Measurements from ENCODE around the gene TRPM2.
"Not testable (repeated sequence)": the region's sequence is repeated elsewhere in the genome, so short reads cannot be mapped to it uniquely, and the experiment has no call there.

Gene TRPM2

GRCh38 chr21:44477712-44478111 lies 124.3 kb downstream of the TRPM2 start:
- no peak overlapping the region for H3K4me3 ChIP-seq (ENCODE audit: low read length)
- no peak for TF ChIP-seq ZNF274 (IDR thresholded peaks at IDR 0.05; ENCODE audit: low read depth, low read length)

- no peak overlapping the region for H3K4me3 ChIP-seq (ENCODE audit: low read length)
- no peak for TF ChIP-seq ZNF274 (IDR thresholded peaks at IDR 0.05; ENCODE audit: low read depth, low read length)
These were observed 124.8 kb downstream of the TRPM2 start for GRCh38 chr21:44478124-44478800.

GRCh38 chr21:44478801-44479167 lies 125.4 kb downstream of the TRPM2 start:
- no peak overlapping the region for H3K4me3 ChIP-seq (ENCODE audit: low read length)
- no peak for TF ChIP-seq ZNF274 (IDR thresholded peaks at IDR 0.05; ENCODE audit: low read depth, low read length)

- H3K4me3 ChIP-seq (ENCODE audit: low read length), result not testable (repeated sequence)
These were observed 126.3 kb downstream of the TRPM2 start for GRCh38 chr21:44479556-44480199.

DNA sequence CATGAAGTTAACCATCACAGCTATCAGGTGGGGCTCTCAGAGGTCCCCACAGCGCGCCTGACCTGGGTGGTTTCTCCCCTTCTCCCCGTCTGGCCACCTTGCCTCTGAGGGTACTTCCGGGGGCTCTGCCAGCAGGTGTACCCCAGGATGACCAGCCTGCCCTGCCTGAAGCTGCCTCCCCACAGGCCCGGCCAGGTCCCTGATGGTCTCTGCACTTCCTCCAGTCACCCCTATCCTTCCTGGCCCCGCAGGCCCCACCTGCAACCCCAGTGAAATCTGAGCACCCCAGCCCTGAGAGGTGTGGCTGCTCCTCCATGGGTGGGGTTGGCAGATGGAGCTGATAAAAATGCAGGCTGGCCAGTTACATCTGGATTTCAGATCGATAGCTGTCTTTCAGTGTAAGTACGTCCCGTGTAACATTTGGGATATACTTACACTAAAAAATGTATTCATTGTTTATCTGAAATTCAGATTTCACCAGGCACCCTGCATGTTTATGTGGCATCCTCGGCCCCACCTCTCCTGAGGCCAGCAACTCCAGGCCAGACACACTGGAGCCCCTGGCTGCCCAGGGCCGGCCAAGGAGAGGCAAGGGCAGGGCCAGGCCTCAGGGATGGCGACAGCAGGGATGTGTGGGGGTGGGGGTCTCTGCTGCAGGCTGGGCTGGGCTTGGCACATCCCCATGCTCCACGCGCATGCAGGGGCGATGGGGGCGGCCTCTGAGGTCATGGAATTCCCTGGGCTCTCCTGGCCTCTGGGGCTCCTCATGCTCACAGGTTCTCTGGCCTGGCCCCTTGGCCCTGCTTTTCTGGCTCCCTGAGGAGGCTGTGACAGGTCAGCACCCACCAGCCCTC lies 127.0 kb downstream of the TRPM2 start:
- no peak for TF ChIP-seq ZNF274 (IDR thresholded peaks at IDR 0.05; ENCODE audit: low read depth, low read length)
- no peak overlapping the region for H3K4me3 ChIP-seq (ENCODE audit: low read length)

DNA sequence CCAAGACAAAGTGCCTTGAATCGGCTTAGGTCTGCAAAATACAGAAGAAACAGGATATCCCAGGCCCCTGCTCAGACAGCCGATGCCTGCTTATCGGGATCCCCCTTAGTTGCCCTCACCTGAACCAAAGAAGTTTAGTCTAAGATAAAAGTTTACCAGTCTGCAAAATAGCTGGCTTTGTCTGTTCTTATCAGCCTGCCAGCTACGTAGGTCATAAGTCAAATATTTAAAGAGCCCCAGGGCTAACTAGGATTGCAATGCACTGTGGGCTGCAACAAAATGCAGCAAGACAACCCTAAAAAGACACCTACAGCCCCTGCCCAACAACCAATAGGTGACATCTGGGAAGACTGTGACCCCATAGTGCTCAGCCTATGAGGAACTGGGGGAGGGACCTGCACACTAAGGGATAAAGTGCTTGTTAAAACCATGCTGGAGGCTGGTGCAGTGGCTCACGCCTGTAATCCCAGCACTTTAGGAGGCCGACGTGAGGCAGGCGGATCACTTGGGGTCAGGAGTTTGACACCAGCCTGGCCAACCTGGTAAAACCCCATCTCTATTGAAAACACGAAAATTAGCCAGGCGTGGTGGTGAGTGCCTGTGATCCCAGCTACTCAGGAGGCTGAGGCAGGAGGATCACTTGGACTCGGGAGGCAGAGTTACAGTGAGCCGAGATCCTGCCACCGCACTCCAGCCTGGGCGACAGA lies 129.3 kb downstream of the TRPM2 start:
- TF ChIP-seq ZNF274 (IDR thresholded peaks at IDR 0.05; ENCODE audit: low read depth, low read length), result no peak
- H3K4me3 ChIP-seq (ENCODE audit: low read length), result no peak overlapping the region

- H3K4me3 ChIP-seq (ENCODE audit: low read length), result no peak overlapping the region
- TF ChIP-seq ZNF274 (IDR thresholded peaks at IDR 0.05; ENCODE audit: low read depth, low read length), result no peak
These were observed 130.1 kb downstream of the TRPM2 start for GRCh38 chr21:44483288-44484237.

DNA sequence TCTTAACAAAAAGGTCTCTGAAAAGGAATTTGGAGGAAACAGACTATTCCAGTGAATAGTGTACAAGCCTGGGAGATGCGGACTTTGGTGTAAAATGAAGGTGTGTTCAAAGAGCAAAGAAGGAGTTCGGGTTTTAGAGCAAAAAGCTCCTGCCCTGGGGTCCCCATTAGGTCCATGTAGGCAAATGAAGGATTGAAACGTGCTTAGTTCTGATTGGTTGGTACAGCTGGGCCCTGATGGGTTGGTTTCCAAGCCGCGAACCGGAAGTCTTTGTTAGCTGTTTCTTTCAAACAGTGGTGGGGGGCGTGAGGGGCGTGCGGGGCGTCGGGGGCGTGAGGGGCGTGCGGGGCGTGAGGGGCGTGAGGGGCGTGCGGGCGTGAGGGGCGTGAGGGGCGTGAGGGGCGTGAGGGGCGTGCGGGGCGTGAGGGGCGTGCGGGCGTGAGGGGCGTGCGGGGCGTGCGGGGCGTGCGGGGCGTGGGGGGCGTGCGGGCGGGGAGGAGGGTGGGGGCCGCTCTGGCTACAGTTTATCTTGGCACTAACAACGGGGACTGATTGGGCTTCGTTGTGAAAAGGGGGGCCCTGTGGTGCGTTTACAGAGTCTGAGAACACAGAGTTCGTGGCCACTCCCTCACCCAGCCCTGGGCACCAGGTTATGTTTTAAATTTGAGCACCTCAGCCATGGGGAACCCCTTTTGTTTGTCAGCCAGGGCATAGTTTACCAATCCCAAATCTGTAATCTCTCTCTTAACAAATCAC lies 131.3 kb downstream of the TRPM2 start:
- no peak for TF ChIP-seq ZNF274 (IDR thresholded peaks at IDR 0.05; ENCODE audit: low read depth, low read length)
- no peak overlapping the region for H3K4me3 ChIP-seq (ENCODE audit: low read length)

- H3K4me3 ChIP-seq (ENCODE audit: low read length), result no peak overlapping the region
- no peak for TF ChIP-seq ZNF274 (IDR thresholded peaks at IDR 0.05; ENCODE audit: low read depth, low read length)
These were observed 131.9 kb downstream of the TRPM2 start for GRCh38 chr21:44485254-44485793.

DNA sequence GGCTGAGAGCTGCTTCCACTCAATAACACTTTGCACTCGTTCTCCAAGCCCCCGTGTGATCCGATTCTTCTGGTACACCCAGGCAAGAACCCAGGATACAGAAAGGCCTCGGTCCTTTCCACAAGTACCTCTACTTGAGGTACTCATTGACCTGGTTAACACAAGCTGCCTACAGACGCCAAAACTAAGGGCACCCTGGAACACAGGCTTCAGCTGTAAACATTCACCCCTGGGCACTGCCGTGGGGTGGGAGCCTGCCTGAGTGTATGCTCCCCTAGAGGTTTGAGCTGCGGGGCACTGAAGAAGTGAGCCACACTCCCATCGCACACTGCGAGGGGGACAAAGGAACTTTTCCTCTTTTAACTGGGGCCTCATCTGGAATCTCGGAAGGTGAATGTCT lies 132.4 kb downstream of the TRPM2 start:
- H3K4me3 ChIP-seq (ENCODE audit: low read length), result no peak overlapping the region
- TF ChIP-seq ZNF274 (IDR thresholded peaks at IDR 0.05; ENCODE audit: low read depth, low read length), result no peak

DNA sequence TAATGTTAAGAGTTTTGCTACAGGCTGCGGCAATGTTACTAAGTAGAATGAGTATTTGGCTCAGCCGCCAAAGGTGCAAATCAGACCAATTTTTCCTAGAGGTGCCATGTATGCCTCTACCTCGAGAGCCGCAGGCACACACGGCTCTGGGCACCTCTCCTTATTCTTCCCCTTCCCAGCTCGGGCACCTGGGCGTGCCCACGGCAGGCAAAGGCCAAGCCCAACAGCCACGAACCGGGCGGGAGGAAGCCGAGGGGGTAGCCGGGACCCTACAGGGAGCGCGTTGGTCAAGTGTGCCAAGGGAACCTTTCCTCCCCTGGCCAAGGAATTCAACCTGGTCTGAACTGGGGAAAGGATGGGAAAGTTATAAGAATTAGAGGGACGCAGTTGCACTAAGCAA lies 132.9 kb downstream of the TRPM2 start:
- no peak for TF ChIP-seq ZNF274 (IDR thresholded peaks at IDR 0.05; ENCODE audit: low read depth, low read length)
- H3K4me3 ChIP-seq (ENCODE audit: low read length), result no peak overlapping the region

DNA sequence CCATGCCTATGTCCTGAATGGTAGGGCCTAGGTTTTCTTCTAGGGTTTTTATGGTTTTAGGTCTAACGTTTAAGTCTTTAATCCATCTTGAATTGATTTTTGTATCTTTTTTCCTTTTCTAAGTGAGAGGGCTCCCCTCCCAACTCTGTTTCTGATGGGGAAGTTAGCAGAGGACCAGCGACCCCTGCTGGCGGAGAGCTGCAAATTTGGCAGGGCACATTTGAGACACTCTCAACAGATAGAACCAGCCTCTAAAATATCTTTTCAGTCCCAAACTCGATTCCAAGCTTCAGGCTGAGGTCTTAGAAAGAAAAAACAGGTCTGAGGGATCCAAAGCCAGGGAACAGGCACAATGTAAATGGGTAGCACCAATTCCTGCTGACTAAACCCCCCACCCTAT lies 134.4 kb downstream of the TRPM2 start:
- no peak for TF ChIP-seq ZNF274 (IDR thresholded peaks at IDR 0.05; ENCODE audit: low read depth, low read length)
- H3K4me3 ChIP-seq (ENCODE audit: low read length), result no peak overlapping the region
